HCT116 (cell line): ENCODE results near the gene FAM78B. TPM values are rescaled to one million over a fixed set of nuclear protein-coding genes. Genes with fewer than 3 reads are reported as not detected.

Source experiments
- ATAC-seq: fragments of 200-7000 bp; cut with Tn5 transposase; 2 replicates; pipeline ENCODE4 v1.9.1; 2020; ENCODE audit warnings: mild to moderate bottlenecking, moderate library complexity
- BruUV-seq: library from RNA; stranded (reverse); fragments of 400-500 nt; replicated peaks from 2 replicates; lab custom pipeline; 2021; lab: Mats Ljungman, UMichigan
- CTCF ChIA-PET: fragments of 300-600 bp; sonication (Branson Sonifier 250); formaldehyde crosslinking; loops from one replicate; lab custom pipeline; 2021; ENCODE audit warnings: antibody characterized with exemption; lab: Charles Lee
- POLR2A ChIA-PET: fragments of 300-600, 350-600 bp; sonication (Branson Sonifier 250); formaldehyde crosslinking; loops from one replicate; lab custom pipeline; 2021; ENCODE audit warnings: antibody characterized with exemption; lab: Charles Lee
- RAD21 ChIA-PET, 2 experiments: fragments of 300-600 bp; sonication (Branson Sonifier 250); formaldehyde crosslinking; loops; one replicate each; lab custom pipeline; 2023; ENCODE audit warnings: low total read pairs in 2 of 2; ENCODE audit not compliant: uncharacterized antibody in 2 of 2, unreplicated experiment in 2 of 2, low non-redundant PET in 1 of 2; lab: Charles Lee
- DNase-seq: peaks from one replicate; pipeline ENCODE4 v3.0.0-alpha.2; 2010; ENCODE audit warnings: low read depth, low spot score
- H2AFZ ChIP-seq: fragments of 200-600 bp; shearing (Covaris generic), sonication (generic); 2 replicates; pipeline ENCODE4 v1.6.1; 2017; ENCODE audit warnings: low read depth, mixed run types, mixed read lengths, antibody characterized with exemption, low read length; ENCODE audit not compliant: poor library complexity, severe bottlenecking
- H3K27ac ChIP-seq: 2 replicates; pipeline ENCODE4 v1.5.1; 2012; ENCODE audit warnings: low read depth, low read length
- H3K27me3 ChIP-seq: fragments of 200-600 bp; sonication (generic); 2 replicates; pipeline ENCODE4 v1.6.1; 2016; ENCODE audit warnings: mixed run types, low read length, mixed read lengths; ENCODE audit not compliant: insufficient read depth
- H3K36me3 ChIP-seq, 2 experiments: fragments of 200-500 bp in 1 of 2; fragments of 200-600 bp in 1 of 2; sonication (Bioruptor generic) in 1 of 2; sonication (generic) in 1 of 2; 2 replicates each; pipeline versions ENCODE4 v1.5.1 to v1.6.1; 2014 to 2016; ENCODE audit warnings: low read length in 2 of 2, inconsistent platforms in 1 of 2, mixed read lengths in 1 of 2, mixed run types in 1 of 2; ENCODE audit not compliant: insufficient read depth in 2 of 2, control insufficient read depth in 1 of 2
- H3K4me1 ChIP-seq, 2 experiments: fragments of 200-600 bp in 1 of 2; sonication (generic) in 1 of 2; 2 replicates each; pipeline versions ENCODE4 v1.5.1 to v1.6.1; 2012 to 2017; ENCODE audit warnings: low read length in 2 of 2, inconsistent platforms in 1 of 2, mild to moderate bottlenecking in 1 of 2, mixed read lengths in 1 of 2, mixed run types in 1 of 2, moderate library complexity in 1 of 2; ENCODE audit not compliant: insufficient read depth in 2 of 2, control insufficient read depth in 1 of 2
- H3K4me2 ChIP-seq: fragments of 200-600 bp; sonication (generic); 2 replicates; pipeline ENCODE4 v1.6.1; 2017; ENCODE audit warnings: mixed run types, low read length, mixed read lengths
- H3K4me3 ChIP-seq, 2 experiments: fragments of 200-600 bp in 1 of 2; sonication (generic) in 1 of 2; replicated peaks in 1 of 2; 2 replicates each; pipeline ENCODE4 v1.5.1; 2011 to 2016; ENCODE audit warnings: low read length in 2 of 2, control low read depth in 1 of 2, low read depth in 1 of 2, mild to moderate bottlenecking in 1 of 2, mixed read lengths in 1 of 2, mixed run types in 1 of 2
- H3K79me2 ChIP-seq: fragments of 200-600 bp; sonication (generic); 2 replicates; pipeline ENCODE4 v1.6.1; 2017; ENCODE audit warnings: mild to moderate bottlenecking, mixed run types, low read length, moderate library complexity, mixed read lengths; ENCODE audit not compliant: insufficient read depth
- H3K9ac ChIP-seq: fragments of 200-600 bp; sonication (generic); 2 replicates; pipeline ENCODE4 v1.6.1; 2016; ENCODE audit warnings: low read length, mixed read lengths
- H3K9me2 ChIP-seq: fragments of 200-600 bp; sonication (generic), shearing (Covaris generic); 2 replicates; pipeline ENCODE4 v1.6.1; 2017; ENCODE audit warnings: mixed run types, mild to moderate bottlenecking, moderate library complexity; ENCODE audit not compliant: insufficient read depth
- H3K9me3 ChIP-seq, 2 experiments: fragments of 200-500 bp in 1 of 2; fragments of 200-600 bp in 1 of 2; sonication (Bioruptor generic) in 1 of 2; sonication (generic) in 1 of 2; 2 replicates each; pipeline ENCODE4 v1.6.1; 2014 to 2017; ENCODE audit warnings: low read length in 2 of 2, mixed read lengths in 2 of 2, inconsistent platforms in 1 of 2, low read depth in 1 of 2, mild to moderate bottlenecking in 1 of 2, mixed run types in 1 of 2, moderate library complexity in 1 of 2; ENCODE audit not compliant: control insufficient read depth in 1 of 2, insufficient read depth in 1 of 2
- H4K20me1 ChIP-seq: fragments of 200-600 bp; sonication (generic), shearing (Covaris generic); 2 replicates; pipeline ENCODE4 v1.6.1; 2017; ENCODE audit warnings: mixed run types, mild to moderate bottlenecking, moderate library complexity; ENCODE audit not compliant: insufficient read depth
- ATF3 ChIP-seq: IDR thresholded peaks from 2 replicates; pipeline ENCODE4 v1.6.1; 2012
- CEBPB ChIP-seq: IDR thresholded peaks from 2 replicates; pipeline ENCODE4 v1.6.1; 2012; ENCODE audit warnings: low read depth
- CTCF ChIP-seq, 3 experiments: fragments of 200-600 bp in 1 of 3; sonication (generic) in 1 of 3; IDR thresholded peaks in 2 of 3; conservative IDR thresholded peaks in 1 of 3; 2 replicates each; pipeline ENCODE4 v1.5.1; 2012 to 2017; ENCODE audit warnings: low read depth in 2 of 3, low read length in 2 of 3, antibody characterized with exemption in 1 of 3, borderline replicate concordance in 1 of 3, control low read depth in 1 of 3, mild to moderate bottlenecking in 1 of 3, mixed read lengths in 1 of 3, mixed run types in 1 of 3, moderate library complexity in 1 of 3; ENCODE audit not compliant: insufficient read depth in 1 of 3
- EGR1 ChIP-seq: IDR thresholded peaks from 2 replicates; pipeline ENCODE4 v1.6.1; 2012; ENCODE audit warnings: low read depth
- ELF1 ChIP-seq: IDR thresholded peaks from 2 replicates; pipeline ENCODE4 v1.6.1; 2012; ENCODE audit warnings: low read depth, borderline replicate concordance
- EZH2 ChIP-seq: fragments of 200-600 bp; sonication (generic); IDR thresholded peaks from 2 replicates; pipeline ENCODE4 v1.6.1; 2017; ENCODE audit warnings: antibody characterized with exemption, mixed run types
- EZH2phosphoT487 ChIP-seq: fragments of 200-600 bp; IDR thresholded peaks from 2 replicates; pipeline ENCODE4 v1.6.1; 2018; ENCODE audit warnings: antibody characterized with exemption, borderline replicate concordance
- FOSL1 ChIP-seq: IDR thresholded peaks from 2 replicates; pipeline ENCODE4 v1.6.1; 2012; ENCODE audit warnings: low read depth
- JUND ChIP-seq: IDR thresholded peaks from 2 replicates; pipeline ENCODE4 v1.6.1; 2012
- POLR2A ChIP-seq: IDR thresholded peaks from 2 replicates; pipeline ENCODE4 v1.7.0; 2011; ENCODE audit warnings: borderline replicate concordance; ENCODE audit not compliant: insufficient read depth, insufficient read length; ENCODE audit errors: extremely low read depth
- POLR2AphosphoS5 ChIP-seq: IDR thresholded peaks from 2 replicates; pipeline ENCODE4 v1.6.1; 2011; ENCODE audit warnings: mild to moderate bottlenecking, low read depth, low read length, moderate library complexity
- RAD21 ChIP-seq: IDR thresholded peaks from 2 replicates; pipeline ENCODE4 v1.6.1; 2012; ENCODE audit warnings: low read depth, mild to moderate bottlenecking
- REST ChIP-seq: IDR thresholded peaks from 2 replicates; pipeline ENCODE4 v1.6.1; 2012; ENCODE audit warnings: low read depth
- SP1 ChIP-seq: IDR thresholded peaks from 2 replicates; pipeline ENCODE4 v1.6.1; 2012; ENCODE audit warnings: low read depth
- SRF ChIP-seq: IDR thresholded peaks from 2 replicates; pipeline ENCODE4 v1.6.1; 2012; ENCODE audit warnings: low read depth
- ZBTB33 ChIP-seq: IDR thresholded peaks from 2 replicates; pipeline ENCODE4 v1.6.1; 2011; ENCODE audit warnings: mild to moderate bottlenecking, low read length, moderate library complexity; ENCODE audit not compliant: insufficient replicate concordance; ENCODE audit errors: extremely low read depth
- ZNF274 ChIP-seq: fragments of 200-500 bp; sonication (Bioruptor generic); IDR thresholded peaks from 2 replicates; pipeline ENCODE4 v1.6.1; 2014; ENCODE audit warnings: mild to moderate bottlenecking, low read depth, low read length, inconsistent platforms
- intact Hi-C: fragments of 100-400 bp; cut with micrococcal nuclease; formaldehyde crosslinking; loops from 2 replicates; pipeline ENCODE4 v1.10.0; 2022
- total RNA-seq: library from RNA; stranded (reverse); gene quantifications from one replicate; pipeline ENCODE4 v1.2.1, GENCODE V29; 2021; ENCODE audit not compliant: unreplicated experiment
- TF ChIP-seq, protein P1 (sequence below): IDR thresholded peaks from 2 replicates; pipeline ENCODE4 v1.6.1; 2012

FAM78B gene
- total RNA-seq, 1 experiment from 2014 or later, result 1.4 TPM

- TF ChIP-seq EZH2 (no peak), CEBPB (no peak), ZNF274 (no peak), RAD21 (no peak), FOSL1 (no peak), EGR1 (no peak), POLR2A (no peak), ELF1 (no peak), POLR2AphosphoS5 (no peak), ZBTB33 (no peak), JUND (no peak), ATF3 (no peak), SP1 (no peak), SRF (no peak), REST (no peak), CTCF (IDR thresholded peaks at IDR 0.05 in 2 of 3, conservative IDR thresholded peaks at IDR 0.05 in 1 of 3; ENCODE audit: borderline replicate concordance in 1 of 3, insufficient read depth in 1 of 3, low read depth in 2 of 3, low read length in 2 of 3) (no peak), EZH2phosphoT487 (no peak)
- TF ChIP-seq, protein P1, sequence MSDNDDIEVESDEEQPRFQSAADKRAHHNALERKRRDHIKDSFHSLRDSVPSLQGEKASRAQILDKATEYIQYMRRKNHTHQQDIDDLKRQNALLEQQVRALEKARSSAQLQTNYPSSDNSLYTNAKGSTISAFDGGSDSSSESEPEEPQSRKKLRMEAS, result no peak
- TF ChIP-seq, all 23 proteins: peak for 0
- Histone ChIP-seq H3K4me3 (no peak overlapping the region), H3K9me2 (no peaks in the 10 kb centered on the region), H3K27ac (no peak overlapping the region), H3K9ac (no peak overlapping the region), H4K20me1 (no peaks in the 10 kb centered on the region), H3K4me2 (no peak overlapping the region), H3K9me3 (no peaks in the 10 kb centered on the region), H3K4me1 (no peaks in the 10 kb centered on the region), H2AFZ (no peak overlapping the region), H3K27me3 (peaks cover 5% of the 10 kb centered on the region), H3K36me3 (no peaks in the 10 kb centered on the region), H3K79me2 (no peaks in the 10 kb centered on the region)
- no TSS peak for BruUV-seq
- ChIA-PET CTCF (no interaction called here), POLR2A (no interaction called here), RAD21 (no interaction called here)
- no peak for DNase-seq
- intact Hi-C loops, result no loop called here
- no peak for ATAC-seq
These were observed 53.2 kb downstream of the FAM78B start for GRCh38 chr1:166113630-166114029.
